Transverse colon (tissue), 4 donors: ENCODE data around the gene SLC29A3. TPM values are rescaled to one million over a fixed set of nuclear protein-coding genes. Genes with fewer than 3 reads are reported as not detected.
A peak's percentile ranks its signal among the peaks of the same experiment; 100 is the strongest.

Source experiments
- DNase-seq: peaks from one replicate; pipeline ENCODE4 v3.0.0-alpha.2; 2019
- H3K27ac ChIP-seq, 4 donors: fragments of 200-600 bp; sonication (generic); 2 replicates each; pipeline ENCODE4 v1.5.1; 2016 to 2018; ENCODE audit warnings: inconsistent platforms in 4 of 4
- H3K27me3 ChIP-seq: fragments of 200-600 bp; sonication (generic); 2 replicates; pipeline ENCODE4 v1.5.1; 2017; ENCODE audit warnings: inconsistent platforms
- H3K36me3 ChIP-seq, 4 donors: fragments of 200-600 bp; sonication (generic); 2 replicates each; pipeline ENCODE4 v1.5.1; 2017 to 2019; ENCODE audit warnings: inconsistent platforms in 4 of 4
- H3K4me1 ChIP-seq, 4 donors: fragments of 200-600 bp; sonication (generic); 2 replicates each; pipeline ENCODE4 v1.5.1; 2017 to 2020; ENCODE audit warnings: inconsistent platforms in 4 of 4
- H3K4me3 ChIP-seq, 4 donors: fragments of 200-600 bp; sonication (generic); 1 replicate in 1 of 4; 2 replicates in 3 of 4; pipeline versions ENCODE4 v1.5.1 to v1.6.1; 2017 to 2019; ENCODE audit warnings: inconsistent platforms in 4 of 4
- H3K9me3 ChIP-seq, 2 donors: fragments of 200-600 bp; sonication (generic); 2 replicates each; pipeline ENCODE4 v1.5.1; 2017 to 2019; ENCODE audit warnings: inconsistent platforms in 2 of 2
- EP300 ChIP-seq: sonication (generic); formaldehyde crosslinking; IDR thresholded peaks from one replicate; pipeline ENCODE4 v1.6.1; 2017; ENCODE audit warnings: antibody characterized with exemption, low read depth
- POLR2A ChIP-seq: fragments of 450-650 bp; IDR thresholded peaks from one replicate; pipeline ENCODE4 v1.6.1; 2016; ENCODE audit warnings: antibody characterized with exemption, mild to moderate bottlenecking, moderate library complexity
- POLR2AphosphoS5 ChIP-seq, 3 donors: sonication (generic); formaldehyde crosslinking; IDR thresholded peaks; one replicate each; pipeline ENCODE4 v1.6.1; 2016; ENCODE audit warnings: antibody characterized with exemption in 3 of 3
- WGBS, 2 donors: methylation state at CpG; one replicate each; pipeline ENCODE4 v1.1.5; 2018; ENCODE audit warnings: low coverage in 1 of 2; 5-methylcytosine and 5-hydroxymethylcytosine counted together
- in situ Hi-C, 4 donors: fragments of 200-750 bp; cut with MboI; loops; one replicate each; pipeline versions ENCODE4 v1.15.0 to v1.15.1; 2017; ENCODE audit warnings: low sequenced_read_pairs in 3 of 4, low pct_ligation_motif_present in 1 of 4, low pct_unique_long_range_greater_than_20kb in 1 of 4
- intact Hi-C: fragments of 100-400 bp; cut with DNase I; formaldehyde crosslinking; loops from one replicate; pipeline ENCODE4 v1.15.1; 2023; ENCODE audit warnings: low total_unique reads
- total RNA-seq, 4 donors: library from RNA; depleted of rRNA; stranded (reverse); fragments of >200 nt; gene quantifications; one replicate each; pipeline ENCODE4 v1.1.0, GENCODE V29; 2016
- TF ChIP-seq, protein P1 (sequence below), 5 experiments: fragments of 200-600 bp in 3 of 5; fragments of 450-650 bp in 2 of 5; sonication (generic) in 3 of 5; IDR thresholded peaks; 1 replicate in 2 of 5; 2 replicates in 3 of 5; pipeline ENCODE4 v1.5.1; 2016 to 2017; ENCODE audit warnings: antibody characterized with exemption in 5 of 5, inconsistent platforms in 3 of 5, mild to moderate bottlenecking in 2 of 5, moderate library complexity in 1 of 5

SLC29A3 gene
- total RNA-seq, 4 donors from 2014 or later, result 0.75 to 6.4 (median 3.4) TPM

DNA sequence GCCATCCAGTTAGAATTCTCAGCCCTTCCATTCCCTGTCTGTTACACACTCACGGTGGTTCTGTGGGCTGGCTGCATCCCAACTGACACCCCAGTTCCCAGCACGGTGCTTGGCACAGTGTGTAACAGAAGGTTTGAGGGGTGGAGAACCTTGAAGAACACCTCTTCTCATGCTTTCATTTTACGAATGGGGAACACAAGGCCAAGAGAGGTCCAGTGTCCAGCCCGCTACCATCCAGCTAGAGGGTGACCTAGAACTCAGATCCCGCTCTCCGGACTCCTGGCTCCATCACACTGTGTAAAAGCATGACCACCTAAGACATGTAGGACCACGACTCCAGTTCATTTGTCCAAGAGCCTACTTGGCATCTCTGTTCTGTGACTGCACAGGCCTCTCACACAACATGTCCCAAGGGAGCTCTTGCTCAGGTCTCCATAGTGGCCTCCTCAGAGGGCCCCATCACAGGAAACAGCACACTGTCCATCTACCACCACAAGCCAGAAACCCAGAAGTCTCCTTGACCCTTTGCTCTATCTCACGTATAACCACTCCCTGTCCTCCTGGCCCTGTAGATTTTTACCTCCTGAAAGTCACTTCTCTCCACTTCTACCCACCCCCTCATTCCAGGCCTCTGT is 74.9 kb downstream of the SLC29A3 start:
- Histone ChIP-seq H3K27ac (no peak overlapping the region), H3K9me3 (no peaks in the 10 kb centered on the region), H3K4me3 (no peak overlapping the region), H3K36me3 (no peaks in the 10 kb centered on the region), H3K4me1 (peaks cover 10 to 19% (median 15%) of the 10 kb centered on the region in 4 donors), H3K27me3 (peaks cover 55% of the 10 kb centered on the region)
- intact Hi-C loops, result loop anchor here (10.0 kb wide), 1 partner anchor 311 kb away; no protein-coding TSS in a partner anchor
- WGBS, 2 donors, result 89 to 92% methylated on average over 3 to 8 of the region's 8 CpGs
- DNase-seq, result no peak
- in situ Hi-C loops, result loop anchor here in 3 of 4 donors (25.0 kb wide), 3 partner anchors 168 to 418 kb away; partner anchors contain the start of gene C10orf105 (in 2 of the 3)
- TF ChIP-seq, protein P1, sequence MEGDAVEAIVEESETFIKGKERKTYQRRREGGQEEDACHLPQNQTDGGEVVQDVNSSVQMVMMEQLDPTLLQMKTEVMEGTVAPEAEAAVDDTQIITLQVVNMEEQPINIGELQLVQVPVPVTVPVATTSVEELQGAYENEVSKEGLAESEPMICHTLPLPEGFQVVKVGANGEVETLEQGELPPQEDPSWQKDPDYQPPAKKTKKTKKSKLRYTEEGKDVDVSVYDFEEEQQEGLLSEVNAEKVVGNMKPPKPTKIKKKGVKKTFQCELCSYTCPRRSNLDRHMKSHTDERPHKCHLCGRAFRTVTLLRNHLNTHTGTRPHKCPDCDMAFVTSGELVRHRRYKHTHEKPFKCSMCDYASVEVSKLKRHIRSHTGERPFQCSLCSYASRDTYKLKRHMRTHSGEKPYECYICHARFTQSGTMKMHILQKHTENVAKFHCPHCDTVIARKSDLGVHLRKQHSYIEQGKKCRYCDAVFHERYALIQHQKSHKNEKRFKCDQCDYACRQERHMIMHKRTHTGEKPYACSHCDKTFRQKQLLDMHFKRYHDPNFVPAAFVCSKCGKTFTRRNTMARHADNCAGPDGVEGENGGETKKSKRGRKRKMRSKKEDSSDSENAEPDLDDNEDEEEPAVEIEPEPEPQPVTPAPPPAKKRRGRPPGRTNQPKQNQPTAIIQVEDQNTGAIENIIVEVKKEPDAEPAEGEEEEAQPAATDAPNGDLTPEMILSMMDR (IDR thresholded peaks at IDR 0.05), result no peak
- TF ChIP-seq EP300 (no peak), POLR2A (no peak), POLR2AphosphoS5 (IDR thresholded peaks at IDR 0.05) (no peak)

DNA sequence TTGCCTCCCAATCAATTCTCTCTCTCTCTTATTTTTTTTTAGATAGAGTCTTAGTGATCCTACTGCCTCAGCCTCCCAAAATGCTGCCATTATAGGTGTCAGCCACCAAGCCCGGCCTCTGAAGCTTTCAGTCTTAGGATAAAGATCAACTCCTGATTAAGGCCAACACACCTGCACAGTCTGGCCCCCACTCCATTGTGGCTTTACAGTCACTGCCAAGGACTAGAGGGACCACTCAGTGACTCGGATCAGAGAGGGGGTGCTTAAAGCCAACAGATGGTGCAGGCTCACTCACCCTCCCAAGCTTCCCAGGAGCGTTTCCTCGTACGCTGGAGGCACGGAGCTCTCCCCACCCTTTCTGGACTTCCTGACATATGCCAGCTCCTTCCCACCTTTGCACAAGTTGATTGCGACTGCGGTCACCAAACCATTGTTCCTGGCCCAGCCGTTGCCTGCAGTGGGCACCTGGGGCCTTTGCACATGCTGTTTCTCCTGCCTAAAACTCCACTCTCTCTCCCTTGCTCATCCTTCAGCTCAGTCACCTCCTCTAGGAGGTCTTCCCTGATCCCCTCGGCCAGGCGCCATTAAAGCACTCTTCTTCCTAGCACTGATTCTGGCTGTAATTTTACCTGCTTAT is 76.0 kb downstream of the SLC29A3 start:
- no peaks in the 10 kb centered on the region for H3K36me3 ChIP-seq
- no peak overlapping the region for H3K27ac ChIP-seq
- TF ChIP-seq, protein P1 (IDR thresholded peaks at IDR 0.05), result no peak
- WGBS, 2 donors, result 94 to 100% methylated on average over 2 to 11 of the region's 11 CpGs
- H3K4me1 ChIP-seq, result peaks cover 10 to 19% (median 15%) of the 10 kb centered on the region in 4 donors
- peaks cover 66% of the 10 kb centered on the region for H3K27me3 ChIP-seq
- no peaks in the 10 kb centered on the region for H3K9me3 ChIP-seq
- DNase-seq, result no peak
- no peak overlapping the region for H3K4me3 ChIP-seq
- in situ Hi-C loops, result loop anchor here in 3 of 4 donors (25.0 kb wide), 3 partner anchors 167 to 417 kb away; partner anchors contain the start of gene C10orf105 (in 2 of the 3)
- intact Hi-C loops, result loop anchor here (10.0 kb wide), 1 partner anchor 310 kb away; no protein-coding TSS in a partner anchor

DNA sequence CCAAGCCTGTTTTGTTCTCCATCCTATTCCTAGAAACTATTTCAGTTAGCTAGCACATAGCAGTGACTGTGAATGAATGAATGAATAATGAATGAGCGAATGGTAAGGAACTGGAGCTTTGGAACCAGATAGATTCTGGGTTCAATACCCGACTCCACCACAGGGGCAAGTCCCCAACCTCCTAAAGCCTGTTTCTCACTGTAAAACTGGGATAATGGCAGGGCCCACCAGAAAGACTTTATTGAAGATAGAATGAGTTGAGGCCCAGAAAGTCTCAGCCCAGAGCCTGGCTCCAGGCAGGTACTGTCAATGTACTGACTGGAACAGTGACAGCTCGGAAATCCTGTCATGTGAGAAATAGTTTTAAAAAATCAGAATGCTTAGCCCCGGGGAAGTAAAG is 76.6 kb downstream of the SLC29A3 start:
- Histone ChIP-seq H3K27me3 (peaks cover 66% of the 10 kb centered on the region), H3K27ac (no peak overlapping the region), H3K36me3 (no peaks in the 10 kb centered on the region), H3K4me3 (no peak overlapping the region), H3K9me3 (no peaks in the 10 kb centered on the region), H3K4me1 (peaks cover 10 to 19% (median 15%) of the 10 kb centered on the region in 4 donors)
- TF ChIP-seq, protein P1 (IDR thresholded peaks at IDR 0.05), result peak in 1 of 5 experiments; percentile 9
- TF ChIP-seq EP300, result no peak
- no peak for TF ChIP-seq POLR2A
- in situ Hi-C loops (loop anchor here in 3 of 4 donors (25.0 kb wide), 3 partner anchors 167 to 417 kb away; partner anchors contain the start of gene C10orf105 (in 2 of the 3)), intact Hi-C loops (loop anchor here (10.0 kb wide), 1 partner anchor 309 kb away; no protein-coding TSS in a partner anchor)
- DNase-seq, result no peak
- 83 to 88% methylated on average over 4 of the region's 4 CpGs for WGBS, 2 donors

DNA sequence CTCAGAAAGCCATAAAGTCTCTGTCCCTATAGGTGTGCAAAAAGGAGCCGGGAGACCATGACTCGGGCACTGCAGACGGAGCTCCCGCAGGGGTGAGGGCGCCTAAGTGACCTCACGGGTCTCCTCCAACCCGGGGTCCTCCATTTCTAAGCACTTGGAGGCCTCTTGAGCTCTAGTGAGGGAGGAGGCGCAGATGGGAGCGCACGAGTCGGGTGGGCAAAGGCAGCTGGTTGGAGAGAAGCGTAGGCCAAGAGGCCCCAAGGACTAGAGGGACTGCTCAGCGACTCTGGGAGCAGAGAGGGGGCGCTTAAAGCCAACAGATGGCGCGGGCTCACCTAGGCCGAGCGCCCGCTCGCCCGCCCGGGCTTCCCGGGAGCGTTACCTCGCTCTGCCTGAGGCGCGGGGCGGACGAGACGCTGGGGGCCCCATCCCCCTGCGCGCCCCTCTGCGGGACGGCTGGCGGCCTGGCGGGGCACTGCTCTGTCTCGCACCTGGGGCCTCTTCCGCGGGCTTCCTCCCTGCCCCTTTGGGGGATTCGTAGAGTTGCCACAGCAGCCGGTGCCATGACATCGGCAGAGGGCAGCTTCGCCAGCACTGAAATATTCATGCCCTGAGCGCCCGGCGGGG is 77.1 kb downstream of the SLC29A3 start:
- H3K9me3 ChIP-seq, result no peaks in the 10 kb centered on the region
- peak; percentile 42 for DNase-seq
- H3K27ac ChIP-seq, result peak overlapping the region in 2 of 4 donors; percentile 21 to 53
- intact Hi-C loops (loop anchor here (10.0 kb wide), 1 partner anchor 309 kb away; no protein-coding TSS in a partner anchor), in situ Hi-C loops (loop anchor here in 3 of 4 donors (25.0 kb wide), 3 partner anchors 166 to 416 kb away; partner anchors contain the start of gene C10orf105 (in 2 of the 3))
- H3K27me3 ChIP-seq, result peaks cover 68% of the 10 kb centered on the region
- peaks cover 10 to 19% (median 15%) of the 10 kb centered on the region in 4 donors for H3K4me1 ChIP-seq
- peak overlapping the region; percentile 34 to 50 (median 47) for H3K4me3 ChIP-seq
- 36% methylated on average over 25 of the region's 46 CpGs; no CpG with 5 or more reads in 1 of the 2 donors for WGBS, 2 donors
- TF ChIP-seq POLR2A, result no peak
- TF ChIP-seq, protein P1 (IDR thresholded peaks at IDR 0.05), result peak; percentile 20 to 35 (median 28)
- TF ChIP-seq EP300, result no peak
- TF ChIP-seq POLR2AphosphoS5 (IDR thresholded peaks at IDR 0.05), result no peak
- H3K36me3 ChIP-seq, result no peaks in the 10 kb centered on the region
